Nucleus accumbens (tissue), 56 donors: ENCODE measurements around the gene NRL.

ENCODE experiments used
- DNase-seq, 56 donors: peaks; one replicate each; lab custom pipeline; 2025; lab: John Stamatoyannopoulos, UW

The NRL gene

DNA sequence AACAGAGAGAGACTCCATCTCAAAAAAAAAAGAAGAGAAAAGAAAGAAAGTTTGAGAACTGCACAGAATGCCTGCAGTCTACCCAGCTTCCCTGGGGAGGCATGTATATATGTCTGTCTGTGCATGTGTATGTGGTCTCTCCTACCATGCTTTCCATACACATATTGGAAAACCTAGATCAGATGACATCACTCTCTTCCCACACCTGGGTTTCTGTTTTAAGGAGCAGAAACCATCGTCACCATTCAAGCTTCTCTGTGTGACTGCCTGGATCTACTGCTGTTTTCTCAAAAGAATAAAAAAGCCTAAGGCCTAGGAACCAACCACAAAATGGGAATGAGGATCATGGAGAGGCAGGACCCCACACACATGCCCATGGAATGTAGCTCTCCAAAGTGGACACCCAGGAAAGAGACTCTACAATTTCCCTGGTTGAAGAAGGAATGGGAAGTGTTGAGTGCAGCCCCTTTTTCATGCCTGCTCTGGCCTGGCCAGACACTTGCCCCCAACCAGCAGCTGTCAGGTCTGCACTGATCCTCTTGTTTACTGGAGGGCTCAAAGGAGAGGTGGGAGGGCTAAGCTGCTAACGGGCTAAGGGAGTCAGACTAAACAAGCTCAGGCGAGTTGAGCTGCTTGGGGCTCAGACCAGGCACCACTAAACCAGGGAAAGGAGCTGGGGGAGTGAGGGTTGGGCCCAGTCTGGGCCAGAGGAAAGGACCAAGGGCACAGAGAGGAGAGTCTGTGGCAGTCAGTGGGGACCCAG, 28.4 kb downstream of the NRL start:
- DNase-seq = no peak

DNA sequence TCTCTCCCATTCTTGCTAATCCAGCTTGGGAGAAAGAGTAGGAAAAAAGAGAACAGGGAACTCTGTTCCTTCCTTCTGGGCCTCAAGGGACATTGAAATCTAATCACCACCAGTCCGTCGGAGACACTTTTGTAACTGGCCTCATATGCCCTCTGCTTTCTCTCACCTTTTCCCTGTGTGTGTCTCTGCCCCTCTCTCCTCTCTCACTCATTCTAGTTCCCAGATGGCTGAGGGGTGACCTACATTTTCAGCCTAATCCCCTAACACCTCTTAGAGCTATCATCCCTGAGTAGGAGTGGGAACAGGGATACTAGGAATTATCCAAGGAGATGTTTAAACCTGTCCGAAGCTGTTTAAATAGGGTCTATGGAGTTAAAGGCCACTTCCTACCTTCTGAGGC, 29.5 kb downstream of the NRL start:
- no peak for DNase-seq

- no peak for DNase-seq
Measured at GRCh38 chr14:24084440-24084839, 30.3 kb downstream of the NRL start.

- no peak for DNase-seq
Measured at GRCh38 chr14:24083462-24083861, 31.3 kb downstream of the NRL start.

- no peak for DNase-seq
Measured at GRCh38 chr14:24082411-24083080, 32.2 kb downstream of the NRL start.

GRCh38 chr14:24081739-24082211, 33.0 kb downstream of the NRL start:
- DNase-seq = peak in 2 of 56 donors; percentile 13 to 41

GRCh38 chr14:24080888-24081738, 33.6 kb downstream of the NRL start:
- DNase-seq = peak in 46 of 56 donors; percentile 12 to 85 (median 57)

- no peak for DNase-seq
Measured at GRCh38 chr14:24080142-24080530, 34.6 kb downstream of the NRL start.

DNA sequence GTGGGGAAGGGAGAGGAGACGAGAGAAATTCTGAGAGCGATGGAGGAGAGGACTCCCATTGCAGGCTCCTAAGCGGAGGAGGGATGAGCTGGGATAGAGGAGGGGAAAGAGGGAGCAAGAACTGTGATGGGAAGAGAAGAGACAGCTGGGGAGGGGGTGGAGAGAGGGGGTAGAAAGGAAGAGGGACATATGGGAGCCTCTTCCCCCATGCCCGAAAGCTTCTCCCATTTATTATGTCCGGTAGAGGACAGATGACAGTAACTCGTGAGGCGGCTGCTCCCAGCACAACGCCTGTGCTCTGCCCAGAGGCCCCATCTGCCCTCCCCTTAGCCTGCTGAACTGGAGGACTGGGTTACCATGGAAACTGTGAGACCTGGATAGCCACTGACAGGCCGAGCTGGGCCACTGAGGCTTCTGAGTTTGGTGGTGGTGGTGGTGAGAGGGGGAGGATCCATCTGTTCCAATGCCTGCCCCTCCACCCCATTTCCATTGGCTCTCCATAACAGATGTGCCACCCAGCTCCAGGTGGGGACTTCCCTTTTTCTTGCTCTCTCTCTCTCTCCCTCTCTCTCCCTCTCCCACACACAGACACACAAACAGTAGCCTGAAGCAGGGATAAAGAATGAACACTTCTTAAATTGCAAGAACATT, 35.1 kb downstream of the NRL start:
- DNase-seq = peak in 4 of 56 donors; percentile 6 to 35 (median 10)

DNA sequence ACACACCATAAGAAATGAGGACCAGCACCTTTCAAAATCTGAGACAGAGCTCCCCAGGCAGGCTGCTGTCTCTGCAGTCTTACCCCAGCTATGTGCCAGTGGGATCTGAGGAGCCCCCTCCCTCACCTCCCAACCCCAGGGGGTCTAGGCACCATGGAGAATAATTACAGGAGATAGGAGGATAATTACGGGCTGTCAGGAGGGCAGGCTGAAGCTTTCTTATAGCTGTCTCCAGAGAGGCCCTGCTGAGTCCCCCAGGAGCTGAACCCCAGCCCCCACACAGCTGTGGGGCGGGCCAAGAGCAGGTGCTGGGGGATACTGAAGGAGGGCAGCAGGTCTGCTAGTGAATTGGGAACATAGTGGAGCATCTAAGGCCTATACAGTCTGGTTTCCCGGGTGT, 36.6 kb downstream of the NRL start:
- DNase-seq = no peak

GRCh38 chr14:24077086-24077485, 37.7 kb downstream of the NRL start:
- DNase-seq = no peak

DNA sequence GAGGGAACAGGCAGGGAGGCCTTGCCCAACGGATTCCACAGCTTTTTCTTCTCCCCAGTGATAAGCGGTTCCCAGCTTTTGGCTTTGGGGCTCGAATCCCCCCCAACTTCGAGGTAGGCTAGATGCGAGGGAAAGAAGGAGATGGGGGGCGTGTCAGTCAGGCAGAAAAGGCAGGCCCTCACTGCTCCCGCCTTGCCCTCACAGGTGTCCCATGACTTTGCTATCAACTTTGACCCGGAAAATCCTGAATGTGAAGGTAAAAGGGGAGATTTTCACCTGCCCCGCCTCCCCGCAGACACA, 38.5 kb downstream of the NRL start:
- DNase-seq = no peak

DNA sequence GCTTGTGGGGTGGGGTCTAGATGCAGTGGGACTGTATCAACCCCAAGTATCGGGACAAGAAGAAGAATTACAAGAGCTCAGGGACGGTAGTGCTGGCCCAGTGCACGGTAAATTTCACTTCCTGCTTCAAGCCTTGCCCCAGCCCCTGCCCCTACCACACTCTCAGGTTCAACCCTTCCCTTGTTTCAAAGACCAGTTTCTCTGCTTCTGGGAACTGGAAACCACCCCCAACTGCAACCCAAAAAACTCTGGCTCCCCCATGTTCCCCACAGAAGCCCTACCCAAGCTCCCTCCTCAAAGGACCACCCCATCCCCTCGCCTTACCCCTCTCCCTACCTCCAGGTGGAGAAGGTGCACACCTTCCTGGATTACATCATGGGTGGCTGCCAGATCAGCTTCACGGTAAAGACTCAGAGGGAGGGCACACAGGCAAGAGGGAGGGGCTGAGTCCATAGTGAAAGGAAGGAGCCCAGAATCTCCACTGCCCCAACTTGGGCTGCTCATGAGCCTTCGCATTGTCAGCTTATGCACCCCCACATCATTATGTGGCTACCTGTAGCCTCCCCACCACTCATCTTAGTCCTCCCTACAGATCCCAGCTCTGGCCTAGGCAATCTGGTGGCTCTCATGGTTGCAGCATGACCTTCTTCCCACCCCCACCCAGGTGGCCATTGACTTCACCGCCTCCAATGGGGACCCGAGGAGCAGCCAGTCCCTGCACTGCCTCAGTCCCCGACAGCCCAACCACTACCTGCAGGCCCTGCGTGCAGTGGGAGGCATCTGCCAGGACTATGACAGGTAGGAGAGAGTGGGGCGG, 39.1 kb downstream of the NRL start:
- no peak for DNase-seq

GRCh38 chr14:24074625-24075484, 39.9 kb downstream of the NRL start:
- no peak for DNase-seq

- peak in 2 of 56 donors; percentile 11 to 12 for DNase-seq
Measured at GRCh38 chr14:24072881-24073877, 41.6 kb downstream of the NRL start.

DNA sequence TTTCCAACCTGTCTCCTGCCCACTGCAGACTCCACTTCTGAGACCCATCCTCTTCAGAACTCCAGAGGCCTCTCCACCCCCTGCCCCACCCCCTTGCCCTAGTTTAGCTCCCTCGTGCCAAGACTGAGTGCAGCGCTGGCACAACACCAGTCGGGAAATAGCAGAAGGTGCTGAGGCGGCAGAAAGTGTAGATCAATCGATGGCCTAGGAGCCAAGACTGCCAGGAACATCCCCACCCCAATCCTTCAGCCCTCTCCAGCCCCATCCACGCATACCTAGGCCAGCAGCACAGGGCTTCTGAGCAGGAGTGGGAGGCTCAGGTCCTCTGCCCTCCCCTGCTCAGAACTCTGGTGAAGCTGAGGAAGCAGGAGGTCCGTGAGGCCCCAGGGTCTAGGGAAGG, 42.3 kb downstream of the NRL start:
- peak in 32 of 56 donors; percentile 16 to 69 (median 48) for DNase-seq

- peak in 32 of 56 donors; percentile 23 to 70 (median 51) for DNase-seq
Measured at GRCh38 chr14:24071836-24072430, 42.8 kb downstream of the NRL start.
